ENCODE results near the gene SDR39U1. TPM values are rescaled to one million over a fixed set of nuclear protein-coding genes. Genes with fewer than 3 reads are reported as not detected.

The SDR39U1 gene
- total and polyA plus RNA-seq, 10 of the 15 experiments (the other 5 are each of a cell fraction or from before 2014, with no cell fraction given) = 14.0 to 89.3 (median 42.2) TPM

GRCh38 chr14:24434036-24434435 is 8.5 kb downstream of the SDR39U1 start:
- intact Hi-C loops (cut with micrococcal nuclease; ENCODE audit: unreplicated experiment) (no loop called here), in situ Hi-C loops (cut with MboI) (loop anchor here (5.0 to 10.0 kb wide), 3 partner anchors 67 to 1129 kb away; partner anchors contain the start of genes BCL2L2, NFATC4 and PPP1R3E)
- 76% methylated on average over 7 of the region's 7 CpGs for WGBS (ENCODE audit: insufficient coverage, insufficient replicate concordance, low lambda C conversion rate, missing lambda C conversion rate)
- FAIRE-seq (no peak), DNase-seq (ENCODE audit: low read depth, low spot score) (no peak), ATAC-seq (no peak)
- H3K4me3 ChIP-seq = no peak overlapping the region
- no TSS peak for BruUV-seq (replicated peaks)
- RAD21 ChIA-PET (ENCODE audit: unreplicated experiment) = interaction anchor here (4.2 kb wide), 1 partner anchor 100 kb away, joined by 31 read pairs; no protein-coding TSS in a partner anchor
- peaks cover 23% of the 10 kb centered on the region for H3K79me2 ChIP-seq (ENCODE audit: control insufficient read depth, insufficient read depth, low read length)
- H3K27ac ChIP-seq (ENCODE audit: control insufficient read depth, insufficient read depth) = no peak overlapping the region
- TF ChIP-seq TAF1 (IDR thresholded peaks at IDR 0.05; ENCODE audit: borderline replicate concordance, low read depth, low read length) (no peak), ZZZ3 (IDR thresholded peaks at IDR 0.05; ENCODE audit: control insufficient read depth, insufficient read length, low read depth) (no peak), IKZF1 (conservative IDR thresholded peaks at IDR 0.05) (no peak), MXI1 (IDR thresholded peaks at IDR 0.05; ENCODE audit: low read depth, low read length) (no peak), HSF1 (IDR thresholded peaks at IDR 0.05; ENCODE audit: low read depth, low read length) (no peak), POU2F2 (IDR thresholded peaks at IDR 0.05; ENCODE audit: borderline replicate concordance, low read depth, low read length) (no peak)
- TF ChIP-seq, protein P1, sequence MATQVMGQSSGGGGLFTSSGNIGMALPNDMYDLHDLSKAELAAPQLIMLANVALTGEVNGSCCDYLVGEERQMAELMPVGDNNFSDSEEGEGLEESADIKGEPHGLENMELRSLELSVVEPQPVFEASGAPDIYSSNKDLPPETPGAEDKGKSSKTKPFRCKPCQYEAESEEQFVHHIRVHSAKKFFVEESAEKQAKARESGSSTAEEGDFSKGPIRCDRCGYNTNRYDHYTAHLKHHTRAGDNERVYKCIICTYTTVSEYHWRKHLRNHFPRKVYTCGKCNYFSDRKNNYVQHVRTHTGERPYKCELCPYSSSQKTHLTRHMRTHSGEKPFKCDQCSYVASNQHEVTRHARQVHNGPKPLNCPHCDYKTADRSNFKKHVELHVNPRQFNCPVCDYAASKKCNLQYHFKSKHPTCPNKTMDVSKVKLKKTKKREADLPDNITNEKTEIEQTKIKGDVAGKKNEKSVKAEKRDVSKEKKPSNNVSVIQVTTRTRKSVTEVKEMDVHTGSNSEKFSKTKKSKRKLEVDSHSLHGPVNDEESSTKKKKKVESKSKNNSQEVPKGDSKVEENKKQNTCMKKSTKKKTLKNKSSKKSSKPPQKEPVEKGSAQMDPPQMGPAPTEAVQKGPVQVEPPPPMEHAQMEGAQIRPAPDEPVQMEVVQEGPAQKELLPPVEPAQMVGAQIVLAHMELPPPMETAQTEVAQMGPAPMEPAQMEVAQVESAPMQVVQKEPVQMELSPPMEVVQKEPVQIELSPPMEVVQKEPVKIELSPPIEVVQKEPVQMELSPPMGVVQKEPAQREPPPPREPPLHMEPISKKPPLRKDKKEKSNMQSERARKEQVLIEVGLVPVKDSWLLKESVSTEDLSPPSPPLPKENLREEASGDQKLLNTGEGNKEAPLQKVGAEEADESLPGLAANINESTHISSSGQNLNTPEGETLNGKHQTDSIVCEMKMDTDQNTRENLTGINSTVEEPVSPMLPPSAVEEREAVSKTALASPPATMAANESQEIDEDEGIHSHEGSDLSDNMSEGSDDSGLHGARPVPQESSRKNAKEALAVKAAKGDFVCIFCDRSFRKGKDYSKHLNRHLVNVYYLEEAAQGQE (IDR thresholded peaks at IDR 0.05; ENCODE audit: low read depth, low read length) = no peak
- H3K9ac ChIP-seq (ENCODE audit: control insufficient read depth, insufficient read depth, low read length) = no peak overlapping the region
- H3K27me3 ChIP-seq (replicated peaks in 1 of 2; ENCODE audit: control insufficient read depth in 2 of 2, insufficient read depth in 2 of 2, low read length in 1 of 2) = no peaks in the 10 kb centered on the region
- no peaks in the 10 kb centered on the region for H3K9me3 ChIP-seq (replicated peaks; ENCODE audit: control insufficient read depth, insufficient read depth, low read length)
- H3K36me3 ChIP-seq (ENCODE audit: control insufficient read depth in 2 of 2, insufficient read depth in 2 of 2, low read length in 1 of 2) = peaks cover 7 to 30% of the 10 kb centered on the region in 2 experiments
- CTCF ChIA-PET = interaction anchor here (2.1 to 11.4 kb wide), 4 partner anchors 10 to 122 kb away, joined by 5 to 220 read pairs (median 42); partner anchors contain the start of genes ADCY4 and RIPK3
- peaks cover 18% of the 10 kb centered on the region for H3K4me1 ChIP-seq (ENCODE audit: control insufficient read depth, insufficient read depth, low read length)
- H2AFZ ChIP-seq (ENCODE audit: control insufficient read depth, low read depth, low read length) = no peak overlapping the region
- POLR2A ChIA-PET = no interaction called here
- H4K20me1 ChIP-seq (ENCODE audit: control insufficient read depth, insufficient read depth) = no peaks in the 10 kb centered on the region
- SMC1A ChIA-PET (ENCODE audit: uncharacterized antibody, unreplicated experiment) = interaction anchor here (5.5 to 8.1 kb wide), 2 partner anchors 95 to 101 kb away, joined by 53 to 73 read pairs; partner anchors contain the start of genes ADCY4 and RIPK3
- no peak overlapping the region for H3K4me2 ChIP-seq (ENCODE audit: control insufficient read depth, insufficient read depth)
